ENCODE data around the gene CHN2. TPM values are rescaled to one million over a fixed set of nuclear protein-coding genes. Genes with fewer than 3 reads are reported as not detected.

The CHN2 gene
- total RNA-seq, 1 experiment from 2014 or later = 0.15 TPM

DNA sequence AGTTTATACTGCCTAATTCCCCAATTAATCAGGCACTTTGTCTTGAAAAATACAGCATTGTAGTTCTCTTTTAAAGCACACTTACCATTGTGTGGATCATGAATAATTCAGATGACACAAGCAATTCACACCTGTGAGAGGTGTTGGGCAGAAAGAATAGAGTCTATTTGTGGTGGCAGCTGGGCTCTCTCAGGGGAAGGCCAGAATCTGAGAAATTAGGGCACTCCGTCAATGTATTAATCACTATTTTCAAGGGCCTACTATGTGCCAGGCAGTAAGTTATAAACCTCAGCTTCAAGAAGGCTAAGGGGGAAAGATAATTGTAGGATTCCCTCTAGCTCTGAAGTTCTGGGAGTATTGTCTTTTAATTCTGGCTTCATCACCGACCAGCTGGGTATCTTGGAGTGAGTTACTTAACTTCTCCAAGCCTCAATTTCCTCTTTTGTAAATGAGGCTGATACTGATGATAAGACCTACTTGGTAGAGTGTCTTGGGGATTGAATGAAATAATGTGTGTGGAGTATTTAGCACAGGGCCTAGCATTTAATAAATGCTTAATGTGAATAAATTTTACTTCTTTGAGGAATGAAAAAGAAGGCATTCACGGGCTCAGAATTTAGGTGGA is 2.5 kb downstream of the CHN2 start:
- no peak for TF ChIP-seq SIN3A (IDR thresholded peaks at IDR 0.05; ENCODE audit: borderline replicate concordance, insufficient read depth, low read depth, low read length)
- no peak for TF ChIP-seq TCF7L2 (IDR thresholded peaks at IDR 0.05; ENCODE audit: low read depth, low read length)
- Histone ChIP-seq H3K36me3 (ENCODE audit: control insufficient read depth, insufficient read depth, low read length) (no peaks in the 10 kb centered on the region), H3K27ac (ENCODE audit: low read length) (no peak overlapping the region), H3K27me3 (ENCODE audit: control insufficient read depth, insufficient read depth, low read length) (peaks cover 54% of the 10 kb centered on the region), H3K4me3 (ENCODE audit: low read depth in 2 of 2, low read length in 2 of 2) (no peak overlapping the region), H3K9me3 (ENCODE audit: control insufficient read depth, insufficient read depth, low read depth, low read length) (no peaks in the 10 kb centered on the region), H3K4me1 (ENCODE audit: control insufficient read depth, insufficient read depth, low read length) (no peaks in the 10 kb centered on the region)
- in situ Hi-C loops (cut with HindIII; ENCODE audit: low pct_unique_long_range_greater_than_20kb, low sequenced_read_pairs) (no loop called here), intact Hi-C loops (cut with micrococcal nuclease; ENCODE audit: unreplicated experiment) (no loop called here)
- ATAC-seq (no peak), DNase-seq (ENCODE audit: low read depth, low spot score) (no peak)
- no TSS peak for BruUV-seq (replicated peaks)
- POLR2A ChIA-PET = no interaction called here
- CTCF ChIA-PET = no interaction called here

DNA sequence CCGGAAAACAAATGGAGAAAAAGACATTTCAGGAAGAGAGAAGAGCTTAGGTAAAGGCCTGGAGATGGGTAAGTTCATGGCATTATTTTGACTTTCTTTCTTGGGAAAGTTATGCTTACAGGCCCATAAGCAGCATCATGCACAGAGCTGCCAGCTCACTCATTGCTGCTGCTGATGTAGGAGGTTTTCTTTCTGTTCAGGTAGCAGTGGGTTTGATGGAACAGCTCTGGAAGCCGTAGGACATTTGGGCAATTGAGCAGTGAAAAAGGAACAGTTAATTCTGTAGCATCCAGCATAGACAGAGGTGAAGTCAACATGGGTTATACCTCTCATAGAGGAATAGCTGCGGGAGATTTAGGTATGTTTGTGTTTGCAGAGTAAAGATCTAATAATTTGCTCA is 3.3 kb downstream of the CHN2 start:
- no peak for DNase-seq (ENCODE audit: low read depth, low spot score)
- TF ChIP-seq SIN3A (IDR thresholded peaks at IDR 0.05; ENCODE audit: borderline replicate concordance, insufficient read depth, low read depth, low read length) = no peak
- TF ChIP-seq, protein P1, sequence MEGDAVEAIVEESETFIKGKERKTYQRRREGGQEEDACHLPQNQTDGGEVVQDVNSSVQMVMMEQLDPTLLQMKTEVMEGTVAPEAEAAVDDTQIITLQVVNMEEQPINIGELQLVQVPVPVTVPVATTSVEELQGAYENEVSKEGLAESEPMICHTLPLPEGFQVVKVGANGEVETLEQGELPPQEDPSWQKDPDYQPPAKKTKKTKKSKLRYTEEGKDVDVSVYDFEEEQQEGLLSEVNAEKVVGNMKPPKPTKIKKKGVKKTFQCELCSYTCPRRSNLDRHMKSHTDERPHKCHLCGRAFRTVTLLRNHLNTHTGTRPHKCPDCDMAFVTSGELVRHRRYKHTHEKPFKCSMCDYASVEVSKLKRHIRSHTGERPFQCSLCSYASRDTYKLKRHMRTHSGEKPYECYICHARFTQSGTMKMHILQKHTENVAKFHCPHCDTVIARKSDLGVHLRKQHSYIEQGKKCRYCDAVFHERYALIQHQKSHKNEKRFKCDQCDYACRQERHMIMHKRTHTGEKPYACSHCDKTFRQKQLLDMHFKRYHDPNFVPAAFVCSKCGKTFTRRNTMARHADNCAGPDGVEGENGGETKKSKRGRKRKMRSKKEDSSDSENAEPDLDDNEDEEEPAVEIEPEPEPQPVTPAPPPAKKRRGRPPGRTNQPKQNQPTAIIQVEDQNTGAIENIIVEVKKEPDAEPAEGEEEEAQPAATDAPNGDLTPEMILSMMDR (IDR thresholded peaks at IDR 0.05) = no peak
- TF ChIP-seq, protein P2, sequence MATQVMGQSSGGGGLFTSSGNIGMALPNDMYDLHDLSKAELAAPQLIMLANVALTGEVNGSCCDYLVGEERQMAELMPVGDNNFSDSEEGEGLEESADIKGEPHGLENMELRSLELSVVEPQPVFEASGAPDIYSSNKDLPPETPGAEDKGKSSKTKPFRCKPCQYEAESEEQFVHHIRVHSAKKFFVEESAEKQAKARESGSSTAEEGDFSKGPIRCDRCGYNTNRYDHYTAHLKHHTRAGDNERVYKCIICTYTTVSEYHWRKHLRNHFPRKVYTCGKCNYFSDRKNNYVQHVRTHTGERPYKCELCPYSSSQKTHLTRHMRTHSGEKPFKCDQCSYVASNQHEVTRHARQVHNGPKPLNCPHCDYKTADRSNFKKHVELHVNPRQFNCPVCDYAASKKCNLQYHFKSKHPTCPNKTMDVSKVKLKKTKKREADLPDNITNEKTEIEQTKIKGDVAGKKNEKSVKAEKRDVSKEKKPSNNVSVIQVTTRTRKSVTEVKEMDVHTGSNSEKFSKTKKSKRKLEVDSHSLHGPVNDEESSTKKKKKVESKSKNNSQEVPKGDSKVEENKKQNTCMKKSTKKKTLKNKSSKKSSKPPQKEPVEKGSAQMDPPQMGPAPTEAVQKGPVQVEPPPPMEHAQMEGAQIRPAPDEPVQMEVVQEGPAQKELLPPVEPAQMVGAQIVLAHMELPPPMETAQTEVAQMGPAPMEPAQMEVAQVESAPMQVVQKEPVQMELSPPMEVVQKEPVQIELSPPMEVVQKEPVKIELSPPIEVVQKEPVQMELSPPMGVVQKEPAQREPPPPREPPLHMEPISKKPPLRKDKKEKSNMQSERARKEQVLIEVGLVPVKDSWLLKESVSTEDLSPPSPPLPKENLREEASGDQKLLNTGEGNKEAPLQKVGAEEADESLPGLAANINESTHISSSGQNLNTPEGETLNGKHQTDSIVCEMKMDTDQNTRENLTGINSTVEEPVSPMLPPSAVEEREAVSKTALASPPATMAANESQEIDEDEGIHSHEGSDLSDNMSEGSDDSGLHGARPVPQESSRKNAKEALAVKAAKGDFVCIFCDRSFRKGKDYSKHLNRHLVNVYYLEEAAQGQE (IDR thresholded peaks at IDR 0.05; ENCODE audit: insufficient read depth in 1 of 2, low read depth in 2 of 2, low read length in 1 of 2) = no peak
- Histone ChIP-seq H3K4me3 (ENCODE audit: low read depth in 2 of 2, low read length in 2 of 2) (no peak overlapping the region), H3K4me1 (ENCODE audit: control insufficient read depth, insufficient read depth, low read length) (no peaks in the 10 kb centered on the region), H3K36me3 (ENCODE audit: control insufficient read depth, insufficient read depth, low read length) (no peaks in the 10 kb centered on the region), H3K27me3 (ENCODE audit: control insufficient read depth, insufficient read depth, low read length) (peaks cover 53% of the 10 kb centered on the region), H3K27ac (ENCODE audit: low read length) (no peak overlapping the region), H3K9me3 (ENCODE audit: control insufficient read depth, insufficient read depth, low read depth, low read length) (no peaks in the 10 kb centered on the region)
- no peak for ATAC-seq
- intact Hi-C loops (cut with micrococcal nuclease; ENCODE audit: unreplicated experiment) = no loop called here
- no TSS peak for BruUV-seq (replicated peaks)
- in situ Hi-C loops (cut with HindIII; ENCODE audit: low pct_unique_long_range_greater_than_20kb, low sequenced_read_pairs) = no loop called here
- POLR2A ChIA-PET = no interaction called here
- CTCF ChIA-PET = no interaction called here

DNA sequence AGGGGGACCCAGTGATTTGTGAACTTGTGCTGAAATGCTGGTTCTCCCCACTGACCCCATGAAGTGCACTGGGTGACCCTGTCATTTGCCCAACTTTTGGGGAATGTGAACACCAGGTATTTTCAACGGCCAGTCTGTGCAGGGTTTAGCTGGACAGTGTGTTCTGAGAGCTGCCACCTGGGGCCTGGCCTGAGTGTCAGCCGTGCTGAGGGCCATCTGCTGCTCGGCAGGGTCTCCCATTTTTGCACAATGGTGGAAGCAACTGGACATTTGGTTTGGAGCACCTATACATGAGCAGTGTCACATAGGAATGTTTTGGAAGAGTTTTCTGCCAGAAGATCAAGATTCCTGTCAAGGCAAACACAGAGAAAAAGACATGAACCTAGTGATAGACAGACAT is 5.2 kb downstream of the CHN2 start:
- POLR2A ChIA-PET = no interaction called here
- no peaks in the 10 kb centered on the region for H3K4me1 ChIP-seq (ENCODE audit: control insufficient read depth, insufficient read depth, low read length)
- H3K9me3 ChIP-seq (ENCODE audit: control insufficient read depth, insufficient read depth, low read depth, low read length) = no peaks in the 10 kb centered on the region
- no peak for DNase-seq (ENCODE audit: low read depth, low spot score)
- ATAC-seq = no peak
- in situ Hi-C loops (cut with HindIII; ENCODE audit: low pct_unique_long_range_greater_than_20kb, low sequenced_read_pairs) (no loop called here), intact Hi-C loops (cut with micrococcal nuclease; ENCODE audit: unreplicated experiment) (no loop called here)
- H3K36me3 ChIP-seq (ENCODE audit: control insufficient read depth, insufficient read depth, low read length) = no peaks in the 10 kb centered on the region
- no peak overlapping the region for H3K4me3 ChIP-seq (ENCODE audit: low read depth in 2 of 2, low read length in 2 of 2)
- H3K27ac ChIP-seq (ENCODE audit: low read length) = no peak overlapping the region
- CTCF ChIA-PET = no interaction called here
- TF ChIP-seq POLR2AphosphoS5 (IDR thresholded peaks at IDR 0.05; ENCODE audit: low read depth, low read length) (no peak), SIN3A (IDR thresholded peaks at IDR 0.05; ENCODE audit: borderline replicate concordance, insufficient read depth, low read depth, low read length) (no peak), TCF7L2 (IDR thresholded peaks at IDR 0.05; ENCODE audit: low read depth, low read length) (no peak)
- TF ChIP-seq, protein P1 (IDR thresholded peaks at IDR 0.05) = no peak
- TF ChIP-seq, protein P2 (IDR thresholded peaks at IDR 0.05; ENCODE audit: insufficient read depth in 1 of 2, low read depth in 2 of 2, low read length in 1 of 2) = no peak
- H3K27me3 ChIP-seq (ENCODE audit: control insufficient read depth, insufficient read depth, low read length) = peaks cover 48% of the 10 kb centered on the region
- BruUV-seq (replicated peaks) = no TSS peak

Measured in Panc1 (cell line).